NK-92 (cell line): Measurements from ENCODE around the gene SMPD2.

Source experiments
- DNase-seq: peaks from one replicate; lab custom pipeline; 2025; ENCODE audit not compliant: unreplicated experiment; lab: John Stamatoyannopoulos, UW

The SMPD2 gene

GRCh38 chr6:109440331-109441068, at the start of gene SMPD2, which contains the start of gene PPIL6:
TSS of gene SMPD2 (plus strand) at chr6:109440724. CDS start at chr6:109441122, 398 bp downstream.
TSS of gene PPIL6 (minus strand) at chr6:109440628. CDS start at chr6:109440590, 38 bp downstream.
- DNase-seq: no peak

GRCh38 chr6:109393157-109393885, 47.2 kb upstream of the SMPD2 start:
- DNase-seq: no peak

GRCh38 chr6:109393886-109394281, 46.6 kb upstream of the SMPD2 start:
- DNase-seq: no peak

- no peak for DNase-seq
These were observed 44.3 kb upstream of the SMPD2 start for GRCh38 chr6:109396046-109396718.

GRCh38 chr6:109397020-109397419, 43.5 kb upstream of the SMPD2 start:
- no peak for DNase-seq

- no peak for DNase-seq
These were observed 34.3 kb upstream of the SMPD2 start for GRCh38 chr6:109406196-109406595.

- DNase-seq: no peak
These were observed 29.5 kb upstream of the SMPD2 start for GRCh38 chr6:109411034-109411433.

- no peak for DNase-seq
These were observed 22.9 kb upstream of the SMPD2 start for GRCh38 chr6:109417646-109418045.

- DNase-seq: no peak
These were observed 19.8 kb upstream of the SMPD2 start for GRCh38 chr6:109420751-109421150.

GRCh38 chr6:109421184-109421583, 19.3 kb upstream of the SMPD2 start:
- DNase-seq: no peak

- DNase-seq: no peak
These were observed 15.6 kb upstream of the SMPD2 start for GRCh38 chr6:109424946-109425345.

GRCh38 chr6:109428889-109429477, 11.5 kb upstream of the SMPD2 start:
- no peak for DNase-seq

- DNase-seq: no peak
These were observed 11.0 kb upstream of the SMPD2 start for GRCh38 chr6:109429496-109429895.

- no peak for DNase-seq
These were observed 6.1 kb upstream of the SMPD2 start for GRCh38 chr6:109434456-109434855.

GRCh38 chr6:109436041-109436440, 4.5 kb upstream of the SMPD2 start:
- no peak for DNase-seq

GRCh38 chr6:109441069-109441816, 719 bp downstream of the SMPD2 start:
- DNase-seq: no peak

GRCh38 chr6:109442393-109442924, 1.9 kb downstream of the SMPD2 start:
- no peak for DNase-seq

- DNase-seq: no peak
These were observed 3.0 kb downstream of the SMPD2 start for GRCh38 chr6:109443425-109443950.

- DNase-seq: no peak
These were observed 4.9 kb downstream of the SMPD2 start for GRCh38 chr6:109445382-109445781.

- no peak for DNase-seq
These were observed 5.5 kb downstream of the SMPD2 start for GRCh38 chr6:109446072-109446471.
